Left kidney (tissue), 2 donors: ENCODE measurements around the gene TMEM151B. TPM values are rescaled to one million over a fixed set of nuclear protein-coding genes. Genes with fewer than 3 reads are reported as not detected.
A peak's percentile ranks its signal among the peaks of the same experiment; 100 is the strongest.
"Not testable (repeated sequence)": the region's sequence is repeated elsewhere in the genome, so short reads cannot be mapped to it uniquely, and the experiment has no call there.

Source experiments
- DNase-seq: peaks from one replicate; pipeline ENCODE4 v3.0.0-alpha.2; 2013
- polyA plus RNA-seq: library from polyadenylated mRNA; unstranded; fragments of 120-200 nt; gene quantifications from one replicate; pipeline ENCODE4 v1.2.1, GENCODE V29; 2013; ENCODE audit not compliant: insufficient read length

Gene TMEM151B
- polyA plus RNA-seq, 1 donor, result 0.88 TPM

- DNase-seq, result no peak
Measured at GRCh38 chr6:44333942-44334341, 63.7 kb downstream of the TMEM151B start.

GRCh38 chr6:44335631-44336030 lies 65.4 kb downstream of the TMEM151B start:
- no peak for DNase-seq

GRCh38 chr6:44338228-44339122 lies 68.2 kb downstream of the TMEM151B start:
- DNase-seq, result peak; percentile 78

GRCh38 chr6:44339301-44339700 lies 69.1 kb downstream of the TMEM151B start:
- DNase-seq, result no peak

GRCh38 chr6:44339763-44340625 lies 69.7 kb downstream of the TMEM151B start:
- DNase-seq, result no peak

GRCh38 chr6:44341095-44341890 lies 71.0 kb downstream of the TMEM151B start:
- DNase-seq, result peak; percentile 59

- DNase-seq, result no peak
Measured at GRCh38 chr6:44342052-44342451, 71.8 kb downstream of the TMEM151B start.

- DNase-seq, result no peak
Measured at GRCh38 chr6:44342489-44342888, 72.2 kb downstream of the TMEM151B start, which contains the start of gene SPATS1. Gene SPATS1, plus strand, starts transcription at chr6:44342650. Its CDS starts 446 bp downstream, at chr6:44343096.

- DNase-seq, result not testable (repeated sequence)
Measured at GRCh38 chr6:44346818-44347217, 76.6 kb downstream of the TMEM151B start.

- DNase-seq, result no peak
Measured at GRCh38 chr6:44349904-44350649, 79.8 kb downstream of the TMEM151B start.

- not testable (repeated sequence) for DNase-seq
Measured at GRCh38 chr6:44350650-44350994, 80.4 kb downstream of the TMEM151B start.

- DNase-seq, result no peak
Measured at GRCh38 chr6:44352259-44352658, 82.0 kb downstream of the TMEM151B start.

GRCh38 chr6:44353336-44353735 lies 83.1 kb downstream of the TMEM151B start:
- DNase-seq, result no peak

GRCh38 chr6:44355640-44356039 lies 85.4 kb downstream of the TMEM151B start:
- DNase-seq, result no peak

- DNase-seq, result no peak
Measured at GRCh38 chr6:44356487-44356886, 86.2 kb downstream of the TMEM151B start.

Other genes starting within 250 kb of the TMEM151B start
- 33.7 TPM for gene MRPL14, start 143.0 kb upstream of the TMEM151B start, polyA plus RNA-seq
- 34.8 TPM for gene TMEM63B, start 142.9 kb upstream of the TMEM151B start, polyA plus RNA-seq
- 0.23 TPM for gene CAPN11, start 111.6 kb upstream of the TMEM151B start, polyA plus RNA-seq
- 0.62 TPM for gene MYMX, start 53.5 kb upstream of the TMEM151B start, polyA plus RNA-seq
- 30.8 TPM for gene SLC29A1, start 46.9 kb upstream of the TMEM151B start, polyA plus RNA-seq
- gene HSP90AB1, start 23.3 kb upstream of the TMEM151B start, polyA plus RNA-seq, result 1,241 TPM
- 46.7 TPM for gene SLC35B2, start 12.9 kb upstream of the TMEM151B start, polyA plus RNA-seq
- gene NFKBIE, start 4.9 kb upstream of the TMEM151B start, polyA plus RNA-seq, result 9.6 TPM
- 16.9 TPM for gene AARS2, start 42.9 kb downstream of the TMEM151B start, polyA plus RNA-seq
- gene SPATS1, start 72.2 kb downstream of the TMEM151B start, polyA plus RNA-seq, result not detected
- 43.7 TPM for gene CDC5L, start 117.3 kb downstream of the TMEM151B start, polyA plus RNA-seq